ENCODE data around the gene CSNK1A1L. TPM values are rescaled to one million over a fixed set of nuclear protein-coding genes. Genes with fewer than 3 reads are reported as not detected.
"Not testable (repeated sequence)": the region's sequence is repeated elsewhere in the genome, so short reads cannot be mapped to it uniquely, and the experiment has no call there.

CSNK1A1L gene
- total RNA-seq, 2 experiments from 2014 or later, result not detected

GRCh38 chr13:37072024-37072423, 33.4 kb downstream of the CSNK1A1L start:
- CTCF ChIA-PET, result no interaction called here
- DNase-seq, result no peak
- Mint-ChIP-seq H3K4me1 (ENCODE audit: low read depth) (no peaks in the 10 kb centered on the region), H3K36me3 (ENCODE audit: low read depth) (no peaks in the 10 kb centered on the region), H3K27ac (no peak overlapping the region), H3K9me3 (no peaks in the 10 kb centered on the region), H3K27me3 (ENCODE audit: low read depth) (no peaks in the 10 kb centered on the region), H3K4me3 (no peak overlapping the region)
- intact Hi-C loops (cut with micrococcal nuclease), result loop anchor here (10.0 kb wide), 2 partner anchors 533 to 1843 kb away; no protein-coding TSS in a partner anchor

DNA sequence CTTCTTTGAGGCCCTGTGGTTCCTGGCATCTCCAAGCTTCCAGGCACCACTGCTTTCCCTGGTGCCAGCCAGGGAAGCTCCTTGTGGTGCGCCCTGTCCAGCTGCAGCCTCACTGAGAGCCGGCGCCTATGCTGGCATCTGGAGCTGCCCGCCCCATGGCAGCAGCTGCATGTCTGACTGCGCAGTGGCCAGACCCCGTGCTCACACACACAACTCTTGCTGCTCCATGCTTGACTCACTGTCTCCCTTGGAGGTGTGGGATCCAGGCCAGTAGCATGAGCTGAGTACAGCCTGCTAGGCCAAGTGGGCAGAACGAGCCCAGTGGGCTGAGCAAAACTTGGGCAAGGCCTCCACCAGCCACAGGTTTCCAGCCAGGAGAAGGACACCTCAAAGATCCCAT, 34.5 kb downstream of the CSNK1A1L start:
- no peaks in the 10 kb centered on the region for H3K36me3 Mint-ChIP-seq (ENCODE audit: low read depth)
- H3K9me3 Mint-ChIP-seq, result no peaks in the 10 kb centered on the region
- no peak overlapping the region for H3K27ac Mint-ChIP-seq
- H3K4me3 Mint-ChIP-seq, result no peak overlapping the region
- no peak for DNase-seq
- intact Hi-C loops (cut with micrococcal nuclease), result loop anchor here (10.0 kb wide), 2 partner anchors 534 to 1844 kb away; no protein-coding TSS in a partner anchor
- H3K4me1 Mint-ChIP-seq (ENCODE audit: low read depth), result no peaks in the 10 kb centered on the region
- CTCF ChIA-PET, result interaction anchor here (0.6 kb wide), 1 partner anchor 211 kb away, joined by 8 read pairs; no protein-coding TSS in a partner anchor
- no peaks in the 10 kb centered on the region for H3K27me3 Mint-ChIP-seq (ENCODE audit: low read depth)

DNA sequence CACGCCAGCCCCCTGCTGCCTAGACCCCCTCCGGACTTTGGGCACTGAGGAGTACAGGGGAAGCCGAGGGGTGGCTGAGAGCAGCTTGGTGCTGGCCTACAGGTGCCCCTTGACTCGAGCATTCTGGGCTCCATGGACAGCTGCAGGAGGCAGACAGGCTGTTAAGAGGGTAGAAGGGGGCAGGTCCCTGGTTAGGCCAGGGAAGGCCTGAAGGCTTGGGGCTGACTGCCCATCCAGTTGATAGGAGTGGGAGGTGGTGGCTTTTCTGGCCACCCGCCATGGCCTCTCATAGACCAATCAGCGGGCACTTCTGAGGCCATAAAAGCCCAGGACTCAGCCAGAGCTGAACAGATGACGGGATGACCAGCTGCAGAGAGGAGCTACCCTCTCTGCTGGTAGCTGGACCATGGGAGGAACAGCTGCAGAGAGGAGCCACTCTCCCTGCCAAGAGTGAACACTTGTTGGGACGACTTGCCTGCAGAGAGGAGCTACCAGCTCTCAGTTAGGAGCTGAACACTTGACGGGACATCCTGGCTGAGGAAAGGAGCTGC, 35.2 kb downstream of the CSNK1A1L start:
- no peaks in the 10 kb centered on the region for H3K27me3 Mint-ChIP-seq (ENCODE audit: low read depth)
- intact Hi-C loops (cut with micrococcal nuclease), result loop anchor here (10.0 kb wide), 2 partner anchors 535 to 1845 kb away; no protein-coding TSS in a partner anchor
- no peak for DNase-seq
- no peaks in the 10 kb centered on the region for H3K4me1 Mint-ChIP-seq (ENCODE audit: low read depth)
- H3K27ac Mint-ChIP-seq, result no peak overlapping the region
- no peaks in the 10 kb centered on the region for H3K36me3 Mint-ChIP-seq (ENCODE audit: low read depth)
- H3K9me3 Mint-ChIP-seq, result no peaks in the 10 kb centered on the region
- CTCF ChIA-PET, result interaction anchor here (0.6 kb wide), 1 partner anchor 211 kb away, joined by 8 read pairs; no protein-coding TSS in a partner anchor
- no peak overlapping the region for H3K4me3 Mint-ChIP-seq

DNA sequence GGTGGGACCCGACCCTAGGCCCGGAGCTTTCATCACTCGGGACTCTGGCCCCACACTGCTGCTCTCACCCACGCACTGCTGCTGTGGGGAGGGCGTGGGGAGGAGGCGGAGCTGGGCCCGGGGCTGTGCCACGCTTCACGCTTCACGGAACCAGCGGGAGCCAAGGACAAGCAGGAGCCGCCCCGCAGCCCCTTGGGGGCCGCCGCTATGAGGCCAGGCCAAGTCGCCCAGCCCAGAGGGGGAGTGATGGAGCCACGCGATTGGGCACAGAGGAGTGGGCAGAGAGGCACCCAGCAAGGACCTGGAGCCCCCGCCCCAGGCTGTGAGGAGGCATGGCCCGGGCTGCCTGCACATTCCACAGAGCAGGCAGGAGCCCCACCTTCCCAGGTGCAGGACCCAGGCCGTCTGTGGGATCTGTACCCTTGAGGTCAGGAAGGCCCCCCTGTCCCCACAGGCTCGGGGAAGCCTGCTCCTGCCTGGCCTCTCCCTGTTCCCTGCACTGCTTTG, 35.8 kb downstream of the CSNK1A1L start:
- H3K27me3 Mint-ChIP-seq (ENCODE audit: low read depth), result peaks cover 2% of the 10 kb centered on the region
- CTCF ChIA-PET, result no interaction called here
- H3K9me3 Mint-ChIP-seq, result no peaks in the 10 kb centered on the region
- no peak overlapping the region for H3K4me3 Mint-ChIP-seq
- no peak for DNase-seq
- intact Hi-C loops (cut with micrococcal nuclease), result loop anchor here (1.0 to 10.0 kb wide), 5 partner anchors 71 to 1845 kb away; partner anchors contain the start of gene ALG5
- H3K4me1 Mint-ChIP-seq (ENCODE audit: low read depth), result no peaks in the 10 kb centered on the region
- H3K27ac Mint-ChIP-seq, result no peak overlapping the region
- no peaks in the 10 kb centered on the region for H3K36me3 Mint-ChIP-seq (ENCODE audit: low read depth)

- H3K36me3 Mint-ChIP-seq (ENCODE audit: low read depth), result no peaks in the 10 kb centered on the region
- no peak for DNase-seq
- H3K4me3 Mint-ChIP-seq, result no peak overlapping the region
- intact Hi-C loops (cut with micrococcal nuclease), result loop anchor here (1.0 to 2.0 kb wide), 3 partner anchors 70 to 649 kb away; partner anchors contain the start of gene ALG5
- H3K27me3 Mint-ChIP-seq (ENCODE audit: low read depth), result peaks cover 2% of the 10 kb centered on the region
- CTCF ChIA-PET, result interaction anchor here (0.6 kb wide), 1 partner anchor 28 kb away, joined by 4 read pairs; no protein-coding TSS in a partner anchor
- no peak overlapping the region for H3K27ac Mint-ChIP-seq
- H3K4me1 Mint-ChIP-seq (ENCODE audit: low read depth), result no peaks in the 10 kb centered on the region
- H3K9me3 Mint-ChIP-seq, result no peaks in the 10 kb centered on the region
Observed at GRCh38 chr13:37068962-37069361, 36.5 kb downstream of the CSNK1A1L start.

DNA sequence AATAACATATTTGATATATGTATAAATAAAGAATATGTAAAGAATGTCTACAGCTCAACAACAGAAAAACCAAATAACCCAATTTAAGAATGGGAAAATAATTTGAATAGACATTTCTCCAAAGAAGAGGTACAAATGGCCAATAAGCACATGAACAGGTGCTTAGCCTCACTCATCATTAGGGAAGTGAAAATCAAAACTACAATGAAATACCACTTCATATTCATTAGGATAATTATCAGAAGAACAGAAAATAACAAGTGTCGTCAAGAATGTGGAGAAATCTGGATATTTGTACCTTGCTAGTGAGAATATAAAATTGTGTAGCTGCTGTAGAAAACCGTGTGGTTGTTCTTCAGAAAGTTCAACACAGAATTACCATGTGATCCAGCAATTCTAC, 37.6 kb downstream of the CSNK1A1L start:
- intact Hi-C loops (cut with micrococcal nuclease), result loop anchor here (2.0 kb wide), 2 partner anchors 69 to 209 kb away; partner anchors contain the start of gene ALG5
- no peak overlapping the region for H3K27ac Mint-ChIP-seq
- no peaks in the 10 kb centered on the region for H3K36me3 Mint-ChIP-seq (ENCODE audit: low read depth)
- H3K27me3 Mint-ChIP-seq (ENCODE audit: low read depth), result peaks cover 2% of the 10 kb centered on the region
- no peak for DNase-seq
- H3K4me1 Mint-ChIP-seq (ENCODE audit: low read depth), result no peaks in the 10 kb centered on the region
- CTCF ChIA-PET, result no interaction called here
- H3K4me3 Mint-ChIP-seq, result no peak overlapping the region
- no peaks in the 10 kb centered on the region for H3K9me3 Mint-ChIP-seq

DNA sequence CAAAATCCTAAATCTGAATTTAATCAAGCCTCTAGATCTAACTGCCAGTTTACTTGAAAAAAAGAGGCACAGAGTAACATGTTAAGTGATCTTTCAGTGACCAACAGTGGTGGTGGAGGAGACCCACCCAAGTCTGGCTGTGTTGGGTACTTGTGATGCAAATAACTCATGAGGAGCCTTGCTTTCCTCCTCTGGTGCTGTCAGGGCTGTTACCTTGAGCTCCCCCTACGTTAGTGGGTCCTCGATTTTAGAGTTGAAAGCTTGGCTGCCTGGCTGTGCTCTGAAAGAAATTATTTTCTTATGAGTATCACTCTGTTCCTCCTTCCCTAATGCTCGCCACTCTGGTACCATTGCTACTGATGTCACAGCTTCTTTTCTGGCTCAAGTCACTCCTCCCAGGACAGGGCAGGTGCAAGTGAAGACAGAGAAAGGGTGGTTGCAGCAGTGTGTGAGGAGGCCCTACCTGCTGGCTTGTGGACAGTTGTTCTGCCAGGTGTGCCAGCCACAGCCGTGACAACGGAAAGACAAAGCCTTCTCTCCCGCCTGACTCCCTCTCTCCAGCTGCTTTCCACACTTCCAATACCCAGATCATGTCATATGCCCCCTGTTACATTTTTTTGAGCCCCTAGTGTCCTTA, 39.5 kb downstream of the CSNK1A1L start:
- Mint-ChIP-seq H3K9me3 (no peaks in the 10 kb centered on the region), H3K4me1 (ENCODE audit: low read depth) (no peaks in the 10 kb centered on the region)

DNA sequence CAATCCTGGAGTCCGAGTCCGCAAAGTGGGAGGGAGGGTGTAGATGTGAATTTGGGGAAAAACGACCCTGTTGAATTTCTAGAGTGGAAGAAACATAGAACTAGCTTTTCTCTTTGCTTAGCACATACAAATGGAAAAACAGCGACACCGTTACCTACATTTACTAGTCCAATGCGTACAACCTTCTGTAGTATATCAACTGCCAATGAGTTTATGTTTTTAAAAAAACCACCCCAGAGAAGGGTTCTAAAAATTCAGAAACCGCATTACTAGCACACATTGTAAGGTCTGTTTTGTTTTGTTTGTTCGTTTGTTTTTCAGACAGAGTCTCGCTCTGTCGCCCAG, 45.6 kb downstream of the CSNK1A1L start:
- peak overlapping the region; percentile 90 for H3K27ac Mint-ChIP-seq
- peaks cover 28% of the 10 kb centered on the region for H3K4me1 Mint-ChIP-seq (ENCODE audit: low read depth)
- H3K27me3 Mint-ChIP-seq (ENCODE audit: low read depth), result peaks cover 1% of the 10 kb centered on the region
- peak overlapping the region; percentile 97 for H3K4me3 Mint-ChIP-seq
- CTCF ChIA-PET, result no interaction called here
- peaks cover 16% of the 10 kb centered on the region for H3K36me3 Mint-ChIP-seq (ENCODE audit: low read depth)
- intact Hi-C loops (cut with micrococcal nuclease), result loop anchor here (1.0 to 2.0 kb wide), 5 partner anchors 60 to 1978 kb away; partner anchors contain the start of genes EXOSC8, NHLRC3, PROSER1 and RFXAP
- no peak for DNase-seq
- H3K9me3 Mint-ChIP-seq, result peaks cover 3% of the 10 kb centered on the region

More for the DNA sequence above, 39.5 kb downstream of the CSNK1A1L start:
- DNase-seq, result no peak
- no peak overlapping the region for H3K4me3 Mint-ChIP-seq
- no peak overlapping the region for H3K27ac Mint-ChIP-seq
- no peaks in the 10 kb centered on the region for H3K36me3 Mint-ChIP-seq (ENCODE audit: low read depth)
- intact Hi-C loops (cut with micrococcal nuclease), result no loop called here
- CTCF ChIA-PET, result interaction anchor here (0.6 kb wide), 1 partner anchor 27 kb away, joined by 3 read pairs; no protein-coding TSS in a partner anchor
- peaks cover 2% of the 10 kb centered on the region for H3K27me3 Mint-ChIP-seq (ENCODE audit: low read depth)

GRCh38 chr13:37058910-37059847, 46.3 kb downstream of the CSNK1A1L start, which contains the start of gene SUPT20H:
Gene SUPT20H (minus strand): TSS chr13:37059688. CDS start chr13:37051490, 8,198 bp downstream.
- peak within 1 kb of the TSS; percentile 97 for H3K4me3 Mint-ChIP-seq
- no peaks in the 10 kb centered on the region for H3K27me3 Mint-ChIP-seq (ENCODE audit: low read depth)
- H3K4me1 Mint-ChIP-seq (ENCODE audit: low read depth), result peaks cover 33% of the 10 kb centered on the region
- H3K36me3 Mint-ChIP-seq (ENCODE audit: low read depth), result peaks cover 16% of the 10 kb centered on the region
- H3K9me3 Mint-ChIP-seq, result peaks cover 3% of the 10 kb centered on the region
- peak; percentile 94 for DNase-seq
- peak within 1 kb of the TSS; percentile 90 for H3K27ac Mint-ChIP-seq
- intact Hi-C loops (cut with micrococcal nuclease), result loop anchor here (1.0 to 2.0 kb wide), 5 partner anchors 59 to 1979 kb away; partner anchors contain the start of genes EXOSC8, NHLRC3, PROSER1 and RFXAP
- CTCF ChIA-PET, result no interaction called here

DNA sequence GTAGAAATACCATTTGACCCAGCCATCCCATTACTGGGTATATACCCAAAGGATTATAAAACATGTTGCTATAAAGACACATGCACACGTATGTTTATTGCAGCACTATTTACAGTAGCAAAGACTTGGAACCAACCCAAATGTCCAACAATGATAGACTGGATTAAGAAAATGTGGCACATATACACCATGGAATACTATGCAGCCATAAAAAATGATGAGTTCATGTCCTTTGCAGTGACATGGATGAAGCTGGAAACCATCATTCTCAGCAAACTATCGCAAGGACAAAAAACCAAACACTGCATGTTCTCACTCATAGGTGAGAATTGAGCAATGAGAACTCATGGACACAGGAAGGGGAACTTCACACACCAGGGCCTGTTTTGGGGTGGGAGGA, 49.2 kb downstream of the CSNK1A1L start:
- intact Hi-C loops (cut with micrococcal nuclease); CTCF ChIA-PET; DNase-seq; H3K27me3 Mint-ChIP-seq (ENCODE audit: low read depth); H3K4me3 Mint-ChIP-seq; H3K27ac Mint-ChIP-seq; H3K9me3 Mint-ChIP-seq: not testable (repeated sequence)
- Mint-ChIP-seq H3K4me1 (ENCODE audit: low read depth) (peaks cover 56% of the 10 kb centered on the region), H3K36me3 (ENCODE audit: low read depth) (peaks cover 33% of the 10 kb centered on the region)

Data from activated naive CD4-positive, alpha-beta T cell treated with anti-CD3 and anti-CD28 coated beads for 36 hours (primary cell).